Fibroblast of skin of left biceps (primary cell): ENCODE measurements around the gene CDH4.
A peak's percentile ranks its signal among the peaks of the same experiment; 100 is the strongest.

Experiments
- DNase-seq, 2 experiments: peaks; one replicate each; pipeline ENCODE4 v3.0.0-alpha.2; 2013; ENCODE audit warnings: low read depth in 2 of 2

The CDH4 gene

DNA sequence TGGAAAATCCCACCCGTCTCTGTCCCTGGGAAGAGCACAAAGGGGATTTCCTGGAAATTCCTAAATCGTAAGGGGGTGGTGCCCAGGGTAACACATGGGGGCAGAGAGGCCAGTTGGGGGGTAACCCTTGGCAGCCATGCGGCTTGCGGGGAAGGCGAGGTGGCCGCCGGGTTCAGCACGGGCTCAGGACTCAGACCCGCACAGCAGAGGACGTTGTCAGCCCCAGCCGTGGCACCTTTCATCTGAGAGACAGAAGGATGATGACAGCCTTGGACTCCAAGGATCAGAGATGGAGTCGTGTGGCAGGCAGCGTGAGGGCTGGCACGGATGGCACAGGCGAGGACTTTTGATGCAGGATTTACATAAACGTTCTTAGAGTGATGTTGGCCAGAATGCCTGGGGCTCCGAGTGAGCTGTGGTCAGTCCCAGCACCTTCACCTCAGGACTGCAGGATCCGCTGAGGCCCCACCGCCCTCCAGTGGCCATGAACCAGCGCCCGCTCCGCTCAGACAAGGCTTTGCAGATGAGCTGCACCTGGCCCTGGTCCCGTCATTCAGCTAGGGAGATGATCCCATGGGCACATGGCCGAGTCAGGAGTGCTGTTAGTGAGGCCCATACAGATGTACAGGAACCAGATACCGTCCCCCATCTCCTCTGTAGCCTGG lies 623.3 kb downstream of the CDH4 start:
- DNase-seq, result no peak

- DNase-seq, result no peak
Measured at GRCh38 chr20:61875996-61876395, 623.9 kb downstream of the CDH4 start.

GRCh38 chr20:61876952-61877728 lies 625.1 kb downstream of the CDH4 start:
- DNase-seq, result no peak

- DNase-seq, result no peak
Measured at GRCh38 chr20:61877776-61878477, 625.9 kb downstream of the CDH4 start.

- DNase-seq, result no peak
Measured at GRCh38 chr20:61878478-61879302, 626.6 kb downstream of the CDH4 start.

GRCh38 chr20:61879303-61879620 lies 627.2 kb downstream of the CDH4 start:
- DNase-seq, result no peak

DNA sequence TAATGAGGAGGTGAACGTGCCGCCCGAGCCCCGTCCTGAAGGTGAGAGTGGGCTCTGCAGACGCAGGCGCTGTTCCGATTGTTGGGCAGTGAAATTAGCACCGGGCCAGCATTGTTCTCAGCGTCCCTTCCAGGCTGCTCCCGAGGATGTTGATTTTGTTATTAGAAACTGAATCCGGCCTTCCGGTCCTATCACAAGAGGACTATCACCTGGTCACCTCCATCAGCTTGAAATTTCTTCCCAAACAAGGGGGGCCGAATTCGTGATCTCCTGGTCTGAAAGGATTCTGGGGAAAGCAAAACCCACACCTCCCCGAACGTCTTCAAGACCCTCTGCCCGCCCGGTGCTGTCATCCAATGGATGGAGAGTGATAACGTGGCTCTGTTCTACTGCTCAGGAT lies 627.6 kb downstream of the CDH4 start:
- no peak for DNase-seq

- no peak for DNase-seq
Measured at GRCh38 chr20:61880706-61881105, 628.6 kb downstream of the CDH4 start.

GRCh38 chr20:61881416-61881815 lies 629.4 kb downstream of the CDH4 start:
- no peak for DNase-seq

DNA sequence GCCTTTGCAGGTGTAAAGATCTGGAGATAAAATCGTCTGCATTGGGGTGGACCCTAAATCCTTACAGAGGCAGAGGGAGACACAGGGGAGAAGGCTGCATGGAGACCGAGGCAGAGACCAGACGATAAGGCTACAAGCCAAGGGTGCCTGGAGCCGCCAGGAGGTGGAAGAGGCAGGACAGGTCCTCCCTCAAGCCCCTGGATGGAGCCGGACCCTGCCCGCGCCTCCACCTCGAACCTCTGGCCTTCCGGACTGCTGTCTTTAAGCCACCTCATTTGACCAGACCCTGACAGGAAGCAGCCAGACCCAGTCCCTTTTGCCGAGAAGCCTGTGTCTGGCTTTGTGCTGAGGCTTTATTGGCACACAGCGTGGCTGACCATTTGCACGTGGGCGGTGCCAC lies 629.8 kb downstream of the CDH4 start:
- no peak for DNase-seq

GRCh38 chr20:61882716-61883615 lies 630.9 kb downstream of the CDH4 start:
- DNase-seq, result no peak

- no peak for DNase-seq
Measured at GRCh38 chr20:61883857-61884393, 631.9 kb downstream of the CDH4 start.

GRCh38 chr20:61884571-61885389 lies 632.7 kb downstream of the CDH4 start:
- no peak for DNase-seq

GRCh38 chr20:61885759-61886715 lies 634.0 kb downstream of the CDH4 start:
- DNase-seq, result no peak

- peak; percentile 3 to 17 for DNase-seq
Measured at GRCh38 chr20:61886721-61887595, 634.9 kb downstream of the CDH4 start.

DNA sequence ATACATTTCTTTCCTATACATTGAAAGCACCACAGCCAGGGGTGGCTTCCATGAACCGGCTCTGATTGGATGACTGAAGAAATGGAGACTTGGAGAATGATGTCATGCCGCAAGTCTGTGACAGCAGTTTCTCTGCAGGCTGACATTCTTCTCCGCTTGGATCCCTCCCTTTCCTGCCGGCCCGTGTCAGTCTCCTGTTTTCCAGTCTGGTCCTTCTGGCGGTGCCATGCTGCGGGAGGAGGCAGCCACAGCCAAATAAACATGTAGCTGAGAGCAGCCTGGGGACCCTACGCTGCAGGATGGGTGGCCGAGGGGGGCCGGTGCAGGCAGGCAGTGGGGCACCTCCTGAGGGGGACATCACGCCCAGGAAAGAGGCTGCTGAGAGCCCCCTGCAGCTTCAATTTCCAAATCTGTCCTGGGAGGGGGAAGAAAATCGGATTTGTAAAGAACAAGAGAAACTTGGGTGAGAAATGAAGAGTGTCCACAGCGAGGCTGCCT lies 635.6 kb downstream of the CDH4 start:
- no peak for DNase-seq

DNA sequence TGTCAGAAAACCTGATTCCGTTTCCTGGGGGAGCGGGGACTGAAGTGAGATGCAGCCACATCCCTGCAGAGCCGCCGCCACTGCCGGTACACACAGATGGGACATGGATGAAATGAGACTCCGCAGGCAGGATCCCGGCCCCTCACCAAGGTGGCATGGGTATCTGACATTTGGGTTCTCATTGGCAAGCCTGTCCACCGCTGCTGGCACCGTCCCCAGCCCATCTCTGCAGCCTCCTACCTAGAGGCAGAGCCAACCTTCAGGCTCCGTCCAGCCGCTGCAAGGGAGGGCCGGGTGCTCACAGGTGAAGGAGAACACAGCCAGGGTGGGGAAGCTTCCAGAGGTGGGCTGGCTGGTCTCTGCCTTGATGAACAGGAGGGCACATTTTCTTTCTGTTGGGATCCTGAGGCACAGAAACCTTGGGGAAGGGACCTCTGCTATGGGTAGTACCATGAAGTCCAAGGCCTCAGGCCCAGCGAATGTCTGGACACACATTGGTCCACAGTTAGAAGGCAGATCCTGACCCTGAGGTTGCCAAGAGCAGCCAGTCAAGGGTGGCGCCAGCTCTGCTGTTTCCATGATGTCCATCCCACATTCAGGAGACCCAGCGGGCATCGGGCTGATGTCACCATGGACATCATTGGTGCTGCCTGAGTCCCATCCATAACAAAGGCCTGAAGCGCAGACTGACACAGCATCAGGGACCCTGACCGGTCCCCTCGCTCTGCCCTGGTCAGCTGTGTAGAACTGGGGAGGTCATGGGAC lies 636.2 kb downstream of the CDH4 start:
- no peak for DNase-seq
